ENCODE data around the gene EFL1.

DNA sequence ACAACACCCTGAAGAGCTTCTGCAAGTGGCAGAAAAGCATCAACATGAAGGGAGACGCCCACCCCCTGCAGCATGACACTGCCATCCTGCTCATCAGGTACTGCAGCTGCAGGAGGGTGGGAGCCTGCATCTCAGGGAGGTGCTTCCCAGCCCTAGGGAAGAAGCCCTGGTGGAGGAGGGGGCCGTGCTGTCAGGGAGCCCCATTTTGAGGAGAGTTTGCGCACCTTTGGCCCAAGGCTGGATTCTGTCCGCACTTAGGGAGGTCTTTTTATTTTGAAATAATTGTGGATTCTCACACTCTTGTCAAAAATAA is 42.2 kb upstream of the EFL1 start:
- TF ChIP-seq POLR2A (IDR thresholded peaks at IDR 0.05; ENCODE audit: low read length) (no peak), GATA1 (IDR thresholded peaks at IDR 0.05; ENCODE audit: low read depth, low read length) (no peak)

Measured in erythroblast (primary cell).